Rectal smooth muscle tissue (tissue), 1 donor: ENCODE measurements around the gene AP2A2.

Experiments
- H3K27ac ChIP-seq: one replicate; pipeline ENCODE4 v1.7.0; 2013; ENCODE audit warnings: low read depth, low read length, inconsistent platforms
- H3K27me3 ChIP-seq: one replicate; pipeline ENCODE4 v1.7.0; 2013; ENCODE audit warnings: low read length; ENCODE audit not compliant: control insufficient read depth, insufficient read depth
- H3K36me3 ChIP-seq: one replicate; pipeline ENCODE4 v1.7.0; 2013; ENCODE audit warnings: low read length; ENCODE audit not compliant: control insufficient read depth, insufficient read depth
- H3K4me1 ChIP-seq: one replicate; pipeline ENCODE4 v1.7.0; 2013; ENCODE audit warnings: low read length; ENCODE audit not compliant: control insufficient read depth, insufficient read depth
- H3K4me3 ChIP-seq: one replicate; pipeline ENCODE4 v1.7.0; 2013; ENCODE audit warnings: low read length
- H3K9ac ChIP-seq: one replicate; pipeline ENCODE4 v1.7.0; 2013; ENCODE audit warnings: low read length

Gene AP2A2

DNA sequence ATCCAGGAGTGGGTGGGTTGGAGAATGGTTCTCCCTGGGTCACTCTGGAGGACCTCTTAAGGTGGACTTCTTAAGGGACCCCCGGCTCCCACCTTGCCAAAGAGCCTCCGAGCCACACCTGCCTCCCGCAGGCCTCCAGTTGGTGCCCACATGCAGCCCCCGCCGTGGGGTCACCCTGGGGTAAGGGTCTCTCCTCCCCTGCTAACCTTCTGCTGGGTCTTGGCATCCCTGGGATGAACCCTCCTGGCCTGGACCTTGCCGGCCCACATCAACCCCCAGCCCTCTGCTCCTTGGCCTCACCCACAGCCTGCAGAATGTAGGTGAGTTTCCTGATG lies 123.4 kb downstream of the AP2A2 start:
- H3K27ac ChIP-seq: no peak overlapping the region
- peaks cover 13% of the 10 kb centered on the region for H3K27me3 ChIP-seq
- H3K9ac ChIP-seq: no peak overlapping the region
- no peaks in the 10 kb centered on the region for H3K36me3 ChIP-seq
- H3K4me3 ChIP-seq: no peak overlapping the region
- no peaks in the 10 kb centered on the region for H3K4me1 ChIP-seq

DNA sequence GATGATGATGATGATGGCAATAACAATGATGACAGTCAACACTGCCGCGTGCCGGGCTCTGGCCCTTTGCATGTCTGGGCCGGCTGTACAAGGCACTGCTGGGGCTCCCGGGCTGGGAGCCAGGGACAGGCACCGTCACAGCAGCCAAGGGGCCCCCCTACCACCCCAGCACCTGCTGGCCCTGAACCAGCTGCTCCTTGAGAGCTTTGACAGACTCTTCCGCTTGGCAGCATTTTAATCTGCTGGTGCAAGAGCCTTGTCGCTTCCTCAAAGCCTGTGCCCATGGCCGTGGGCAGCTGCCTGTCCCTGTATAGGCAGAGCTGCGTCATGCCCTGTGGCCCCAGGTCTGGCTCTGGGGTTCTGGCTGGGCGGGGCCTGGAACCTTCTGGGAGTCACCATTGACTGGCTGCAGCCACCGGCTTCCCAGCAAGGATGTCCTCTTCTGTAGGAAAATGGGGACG lies 123.8 kb downstream of the AP2A2 start:
- Histone ChIP-seq H3K27ac (no peak overlapping the region), H3K9ac (no peak overlapping the region), H3K4me1 (no peaks in the 10 kb centered on the region), H3K36me3 (no peaks in the 10 kb centered on the region), H3K4me3 (no peak overlapping the region), H3K27me3 (peaks cover 13% of the 10 kb centered on the region)

DNA sequence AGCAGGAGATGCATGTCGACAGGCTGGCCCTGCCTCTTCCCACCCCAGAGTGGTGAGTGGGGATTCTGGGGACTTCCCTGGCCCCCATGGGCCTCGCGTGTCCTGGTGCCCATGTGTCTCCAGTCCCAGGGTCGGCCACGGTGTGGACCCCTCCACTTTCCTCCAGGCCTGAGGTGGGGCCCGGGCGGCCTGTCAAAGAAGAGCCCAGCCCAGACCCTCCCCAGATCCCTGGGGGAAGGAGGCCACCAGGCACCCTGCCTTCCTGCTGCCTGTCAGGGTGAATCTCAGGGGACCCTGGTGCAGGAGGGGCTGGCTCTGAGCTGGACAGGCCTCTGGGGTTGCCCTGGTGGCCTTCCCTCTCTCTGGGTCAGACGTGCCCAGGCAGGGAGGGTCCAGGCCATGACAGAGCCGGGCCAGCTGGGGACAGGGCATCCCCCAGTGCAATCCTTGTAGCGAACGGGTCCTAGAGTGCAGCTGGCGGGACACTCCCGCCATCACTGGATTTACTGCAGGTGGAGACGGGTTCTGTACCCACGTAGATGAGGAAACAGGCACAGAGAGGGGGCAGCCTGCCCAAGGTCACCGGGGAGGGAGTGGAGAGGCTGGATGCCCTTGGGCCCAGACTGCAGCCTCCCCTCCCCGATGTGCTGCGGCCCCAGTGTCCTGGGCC lies 124.4 kb downstream of the AP2A2 start:
- H3K4me3 ChIP-seq: no peak overlapping the region

DNA sequence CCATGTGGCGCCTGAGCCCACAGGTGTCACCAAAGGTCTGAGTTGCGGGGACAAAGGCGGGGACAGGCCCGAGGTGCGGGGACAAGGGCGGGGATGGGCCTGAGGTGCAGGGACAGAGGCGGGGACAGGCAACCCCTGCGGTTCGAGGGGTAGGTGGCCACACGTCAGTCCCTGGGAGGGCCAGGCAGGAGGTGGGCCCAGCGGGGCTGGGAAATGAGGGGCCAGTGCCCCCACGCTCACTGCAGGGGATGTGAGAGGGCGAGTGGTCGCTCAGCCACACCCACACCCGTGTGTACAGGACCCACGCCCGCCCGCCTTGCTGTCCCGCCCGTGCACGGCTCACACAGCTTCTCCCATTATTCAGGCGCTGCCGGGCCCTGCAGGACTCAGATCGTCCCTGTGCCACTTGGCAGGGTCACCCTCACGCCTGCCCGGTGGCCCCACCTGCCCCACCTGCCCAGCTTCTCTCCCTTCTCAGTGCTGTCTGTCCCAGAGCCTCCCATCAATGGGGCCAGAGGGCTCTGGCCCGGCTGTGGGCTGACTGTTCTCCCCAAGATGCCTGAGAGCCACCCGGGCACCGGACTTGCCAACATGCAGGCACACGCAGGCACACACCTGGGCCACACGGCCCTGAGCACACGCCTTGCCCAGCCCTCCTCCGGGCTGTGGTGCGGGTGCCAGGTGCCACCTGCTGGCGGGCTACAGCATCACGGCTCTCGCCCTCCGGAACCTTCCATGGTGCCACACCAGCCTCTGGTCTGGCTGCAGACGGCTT lies 125.1 kb downstream of the AP2A2 start:
- Histone ChIP-seq H3K27ac (no peak overlapping the region), H3K9ac (no peak overlapping the region)

More for the DNA sequence above, 124.4 kb downstream of the AP2A2 start:
- Histone ChIP-seq H3K36me3 (no peaks in the 10 kb centered on the region), H3K4me1 (no peaks in the 10 kb centered on the region), H3K9ac (no peak overlapping the region), H3K27me3 (peaks cover 13% of the 10 kb centered on the region), H3K27ac (no peak overlapping the region)

DNA sequence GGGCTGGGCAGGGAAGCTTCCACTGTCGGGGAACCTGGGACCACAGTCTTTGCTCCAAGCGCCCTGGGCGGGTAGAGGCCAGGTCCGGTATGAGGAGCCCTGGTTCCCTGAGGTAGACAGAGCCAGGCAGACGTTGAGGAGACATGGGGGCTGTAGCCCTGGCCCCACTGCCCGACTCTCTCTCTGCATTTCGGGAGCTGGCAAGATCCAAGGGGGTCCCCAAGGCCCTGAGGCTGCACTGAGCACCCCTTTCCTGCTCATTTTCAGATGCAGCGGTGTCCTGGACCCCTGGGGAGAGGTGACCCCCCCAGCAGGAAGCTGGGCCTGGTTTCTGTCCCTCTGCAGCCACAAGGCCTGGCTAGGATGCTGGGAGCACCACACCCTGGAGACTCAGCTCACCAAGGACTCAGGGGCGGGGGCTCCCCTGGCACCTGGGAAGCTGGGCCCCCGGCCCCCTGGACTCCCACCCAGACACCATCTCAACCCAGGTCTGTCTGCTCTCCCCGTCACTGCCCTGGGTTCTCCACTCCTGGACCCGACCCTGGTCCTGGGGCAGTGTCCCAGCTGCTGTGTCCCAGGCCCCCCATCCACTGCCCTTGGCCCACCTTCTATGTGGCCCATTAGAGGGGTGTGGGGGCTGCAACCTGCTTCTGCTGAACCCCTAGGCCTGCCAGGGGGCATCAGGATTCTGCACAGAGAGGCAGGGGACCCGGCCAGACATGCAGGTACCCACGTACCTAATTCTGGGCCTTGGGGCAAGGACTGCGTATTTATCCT lies 125.9 kb downstream of the AP2A2 start:
- Histone ChIP-seq H3K27me3 (peaks cover 13% of the 10 kb centered on the region), H3K27ac (no peak overlapping the region), H3K9ac (no peak overlapping the region), H3K36me3 (no peaks in the 10 kb centered on the region), H3K4me3 (no peak overlapping the region), H3K4me1 (no peaks in the 10 kb centered on the region)

More for the DNA sequence above, 125.1 kb downstream of the AP2A2 start:
- no peaks in the 10 kb centered on the region for H3K4me1 ChIP-seq
- H3K27me3 ChIP-seq: peaks cover 13% of the 10 kb centered on the region
- H3K36me3 ChIP-seq: no peaks in the 10 kb centered on the region
- no peak overlapping the region for H3K4me3 ChIP-seq

DNA sequence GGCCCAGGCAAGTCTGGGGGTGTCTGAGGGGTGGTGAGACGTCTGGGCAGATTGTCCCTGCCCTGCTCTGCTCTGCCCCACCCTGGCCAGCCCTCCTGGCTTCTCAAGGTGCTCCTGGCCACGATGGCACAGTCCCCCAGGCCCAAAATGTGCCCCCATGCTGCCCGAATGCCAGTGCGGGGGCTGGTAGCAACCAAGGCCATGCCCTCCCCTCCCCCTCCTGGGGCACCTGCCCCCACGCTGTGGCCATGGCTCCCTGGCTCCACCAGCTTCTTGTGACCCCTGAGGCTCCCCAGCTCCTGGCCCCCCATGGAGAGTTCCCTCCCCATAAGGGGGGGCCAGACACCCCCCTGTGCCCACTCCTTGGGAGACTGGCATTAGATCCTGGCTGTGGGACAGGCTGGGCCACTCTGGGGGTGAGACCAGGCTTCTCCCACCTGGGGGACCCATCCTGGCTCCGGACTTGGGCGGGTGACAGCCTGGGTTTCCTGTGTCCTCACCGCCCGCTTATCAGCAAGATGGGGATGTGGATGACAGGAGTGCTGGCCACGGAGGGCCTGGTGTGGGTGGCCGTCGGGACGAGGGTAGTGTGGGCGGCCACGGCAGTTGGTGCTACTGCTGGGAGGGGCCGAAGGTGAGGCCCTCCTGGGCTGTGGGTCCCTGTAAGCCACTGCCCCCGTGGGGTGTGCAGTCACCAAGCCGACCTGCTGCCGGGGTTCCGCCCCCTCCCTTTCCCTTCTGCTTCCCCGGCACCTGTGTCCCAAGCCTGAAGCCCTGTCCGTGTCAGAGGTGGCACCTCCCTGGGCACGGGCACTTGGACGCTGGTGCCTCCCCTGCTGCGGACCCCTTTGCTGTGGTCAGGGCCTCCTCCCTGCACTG lies 126.7 kb downstream of the AP2A2 start:
- Histone ChIP-seq H3K36me3 (no peaks in the 10 kb centered on the region), H3K4me1 (no peaks in the 10 kb centered on the region), H3K27ac (no peak overlapping the region), H3K27me3 (peaks cover 13% of the 10 kb centered on the region), H3K4me3 (no peak overlapping the region), H3K9ac (no peak overlapping the region)

DNA sequence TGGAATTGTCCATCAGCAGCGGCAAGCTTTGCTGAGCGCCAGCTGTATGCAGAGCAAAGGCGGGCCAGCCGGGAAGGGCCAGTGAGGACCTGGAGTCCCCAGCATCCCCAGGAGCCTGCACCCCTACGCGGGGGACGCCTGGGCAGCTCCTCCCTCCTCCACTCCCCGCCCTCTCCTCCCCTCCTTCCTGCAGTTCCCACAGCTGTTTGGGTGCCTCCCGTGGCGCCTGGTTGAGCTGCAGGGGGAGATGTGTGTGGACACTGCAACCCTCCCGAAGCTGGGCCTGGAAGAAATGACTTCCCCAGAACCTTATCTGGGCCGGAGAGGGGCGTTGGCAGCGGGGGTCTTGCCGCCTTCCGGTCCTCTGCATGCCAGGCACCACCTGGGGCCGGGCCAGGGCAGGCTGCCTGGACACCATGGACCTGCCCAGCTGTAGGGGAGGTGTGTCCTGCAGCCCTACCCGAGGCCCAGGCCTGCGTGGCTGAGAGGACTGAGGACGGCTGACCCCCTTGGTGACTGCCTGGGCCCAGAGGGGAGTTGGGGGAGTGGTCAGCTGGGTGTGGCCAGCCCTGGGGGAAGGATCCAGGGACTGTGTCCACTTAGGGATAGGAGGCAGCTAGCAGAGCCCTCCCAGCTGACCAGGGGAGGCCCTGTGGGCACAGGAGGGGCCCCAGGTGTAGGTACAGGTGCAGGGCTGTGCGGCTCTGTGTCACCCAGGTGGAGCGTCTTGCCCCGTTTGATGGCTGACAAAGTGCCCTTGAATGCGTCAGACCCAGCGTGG lies 127.6 kb downstream of the AP2A2 start:
- H3K27me3 ChIP-seq: peaks cover 13% of the 10 kb centered on the region
- H3K27ac ChIP-seq: no peak overlapping the region
- H3K36me3 ChIP-seq: no peaks in the 10 kb centered on the region
- H3K4me3 ChIP-seq: peak overlapping the region; percentile 44
- peak overlapping the region; percentile 30 for H3K9ac ChIP-seq
- H3K4me1 ChIP-seq: no peaks in the 10 kb centered on the region

DNA sequence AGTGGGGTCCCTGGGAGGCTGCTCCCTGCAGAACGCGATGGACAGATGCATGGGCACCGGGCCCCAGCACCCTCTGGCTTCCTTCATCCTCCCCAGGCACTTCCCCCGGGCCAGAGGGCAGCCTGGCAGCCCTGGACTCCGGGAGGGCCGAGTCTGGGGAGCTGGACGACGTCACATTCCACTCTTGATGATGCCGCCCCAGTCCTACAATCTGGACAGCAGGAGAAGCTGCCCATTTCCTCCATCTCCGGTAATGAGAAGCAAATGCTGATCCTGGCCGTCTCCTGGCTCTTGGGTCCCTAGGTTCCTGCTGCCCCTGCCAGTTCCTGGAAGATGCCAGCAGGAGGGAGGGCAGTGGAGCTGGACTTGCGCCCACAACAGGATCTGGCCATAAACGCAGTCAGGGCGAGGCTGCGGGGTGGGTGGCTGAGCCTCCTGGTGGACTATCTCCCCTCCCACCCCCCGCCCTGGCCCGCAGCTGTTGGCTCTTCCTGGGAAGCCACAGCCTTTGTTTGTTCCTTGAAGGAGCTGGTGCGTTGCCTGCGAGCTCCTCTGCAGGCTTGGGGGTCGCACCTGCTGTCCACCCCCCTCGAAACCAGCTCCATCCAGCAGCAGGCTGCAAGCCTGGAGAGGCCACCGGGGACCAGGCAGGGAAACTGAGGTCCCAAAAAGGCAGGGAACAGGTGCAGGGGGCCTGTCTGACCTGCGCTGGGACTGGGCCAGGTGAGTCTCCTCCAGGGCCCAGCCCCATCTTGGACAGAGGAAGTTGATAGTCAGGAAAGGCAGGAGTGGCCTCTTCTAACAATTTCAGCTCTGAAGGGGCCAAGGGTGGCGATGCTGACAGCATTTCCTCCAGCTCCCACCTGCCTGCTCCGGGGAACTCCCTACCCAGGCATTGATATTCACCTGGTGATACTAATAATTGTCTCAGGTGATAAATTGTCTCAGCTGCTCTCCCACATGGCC lies 128.8 kb downstream of the AP2A2 start:
- Histone ChIP-seq H3K4me1 (no peaks in the 10 kb centered on the region), H3K36me3 (no peaks in the 10 kb centered on the region), H3K27ac (no peak overlapping the region), H3K4me3 (peak overlapping the region; percentile 44), H3K27me3 (peaks cover 10% of the 10 kb centered on the region), H3K9ac (no peak overlapping the region)

DNA sequence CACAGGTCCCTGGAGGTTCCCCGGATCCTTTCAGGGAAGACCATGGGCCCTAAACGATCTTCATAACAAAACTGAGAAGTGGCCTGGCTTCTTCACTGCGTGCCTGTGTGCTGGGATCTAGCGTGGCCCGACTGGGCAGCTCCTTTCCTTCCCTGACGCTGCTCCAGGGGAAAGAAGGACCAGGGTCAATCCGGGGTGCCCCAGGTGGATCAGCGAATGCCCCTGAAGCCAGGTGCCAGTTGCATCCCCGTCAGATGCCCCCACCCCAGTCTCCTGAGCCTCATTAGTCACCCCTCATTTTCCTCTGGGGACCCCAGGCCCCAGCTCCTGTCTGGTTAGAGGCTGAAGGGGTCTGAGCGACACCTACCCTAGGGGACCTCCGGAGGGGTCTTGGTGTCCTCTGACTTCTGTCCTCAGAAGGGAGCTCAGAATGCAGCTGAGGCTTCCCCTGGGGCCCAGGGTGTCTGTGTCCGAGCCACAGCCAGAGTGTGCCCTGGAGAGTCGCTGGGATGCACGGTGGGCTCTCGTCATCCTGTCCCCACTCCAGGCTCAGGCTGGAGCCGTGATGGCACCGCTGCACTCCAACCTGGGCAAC lies 129.5 kb downstream of the AP2A2 start:
- no peak overlapping the region for H3K9ac ChIP-seq
- no peaks in the 10 kb centered on the region for H3K36me3 ChIP-seq
- peak overlapping the region; percentile 15 for H3K4me3 ChIP-seq
- H3K27me3 ChIP-seq: peaks cover 5% of the 10 kb centered on the region
- no peak overlapping the region for H3K27ac ChIP-seq
- no peaks in the 10 kb centered on the region for H3K4me1 ChIP-seq

DNA sequence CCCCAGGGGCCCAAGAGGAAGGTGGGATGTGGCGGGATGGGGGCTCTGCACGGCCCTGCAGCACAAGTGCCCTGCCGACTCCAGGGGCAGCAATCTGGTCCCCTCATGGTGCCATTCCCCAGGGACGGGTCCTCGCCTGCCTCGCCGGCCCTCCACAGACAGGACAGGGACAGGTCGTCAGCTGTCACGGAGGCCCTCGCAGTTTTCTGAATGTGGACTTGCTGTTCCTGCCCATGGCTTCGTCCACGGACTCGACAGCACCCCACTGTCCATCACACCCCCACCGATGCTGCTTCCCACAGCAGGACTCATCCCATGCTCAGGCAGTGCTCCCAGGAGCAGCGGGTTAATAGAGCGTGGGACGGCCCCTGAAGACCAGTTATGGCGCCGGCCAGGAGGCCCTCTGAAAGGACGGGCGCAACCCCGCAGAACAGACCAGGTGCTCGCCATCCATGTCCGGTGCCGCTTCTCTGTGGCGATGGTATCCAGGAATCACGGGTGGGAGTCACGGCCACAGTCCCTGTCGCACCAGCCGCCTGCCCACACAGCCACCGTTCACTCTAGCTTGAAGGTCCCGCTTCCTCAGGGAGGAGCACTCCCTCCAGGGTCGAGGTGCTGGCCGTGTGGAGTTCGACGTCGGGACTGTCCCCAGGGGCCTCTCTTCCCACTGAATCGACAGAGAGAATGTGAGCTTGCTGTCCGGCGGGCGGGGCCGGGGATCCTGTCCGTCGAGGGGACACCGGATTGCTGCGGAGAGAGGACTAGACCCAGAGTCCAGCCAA lies 130.5 kb downstream of the AP2A2 start:
- Histone ChIP-seq H3K9ac (no peak overlapping the region), H3K4me3 (no peak overlapping the region), H3K27me3 (peaks cover 5% of the 10 kb centered on the region), H3K4me1 (no peaks in the 10 kb centered on the region), H3K36me3 (no peaks in the 10 kb centered on the region), H3K27ac (no peak overlapping the region)
